NCI-H187 (cell line): ENCODE data around the gene IDNK.

Experiments used
- DNase-seq, 2 experiments: peaks; one replicate each; lab custom pipeline; 2025; lab: John Stamatoyannopoulos, UW

The IDNK gene

DNA sequence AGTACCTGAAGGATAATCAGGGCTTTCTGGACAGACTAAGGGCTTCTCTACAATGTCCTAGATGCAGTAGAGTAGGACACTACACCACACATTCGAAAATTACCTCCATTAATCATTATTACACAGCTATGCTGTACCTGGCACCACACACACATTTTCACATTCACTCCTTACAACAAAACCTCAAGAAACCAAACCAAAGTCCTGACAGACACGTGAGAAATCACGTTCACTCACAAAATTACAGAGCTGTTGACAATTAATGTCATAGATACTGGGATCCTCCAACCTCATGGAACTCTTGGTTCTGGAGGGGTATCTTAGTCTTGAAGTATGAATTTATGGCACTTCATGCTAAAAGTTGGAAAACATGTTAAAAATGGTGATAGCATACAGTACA, 68.5 kb downstream of the IDNK start:
- DNase-seq = no peak
